Stimulated activated CD8-positive, alpha-beta memory T cell treated with anti-CD3 and anti-CD28 coated beads, Interleukin-7, amount 100 ng/mL, for 1 hour (primary cell): ENCODE data around the gene ACOXL.

Source experiments
- DNase-seq, 2 donors: peaks; one replicate each; pipeline ENCODE4 v3.0.0-alpha.2; 2020; ENCODE audit warnings: low read depth in 2 of 2

Gene ACOXL

GRCh38 chr2:111162718-111163331, 430.5 kb downstream of the ACOXL start:
- no peak for DNase-seq

- DNase-seq: no peak
These were observed 431.7 kb downstream of the ACOXL start for GRCh38 chr2:111164078-111164477.

- no peak for DNase-seq
These were observed 432.7 kb downstream of the ACOXL start for GRCh38 chr2:111165084-111165483.

- DNase-seq: no peak
These were observed 433.7 kb downstream of the ACOXL start for GRCh38 chr2:111166115-111166514.

- no peak for DNase-seq
These were observed 434.9 kb downstream of the ACOXL start for GRCh38 chr2:111167076-111167862.

GRCh38 chr2:111167863-111168162, 435.4 kb downstream of the ACOXL start:
- no peak for DNase-seq
